HG02798 (cell line): ENCODE data around the gene DNM1.
"Not testable (repeated sequence)": the region's sequence is repeated elsewhere in the genome, so short reads cannot be mapped to it uniquely, and the experiment has no call there.

Source experiments
- ATAC-seq: cut with Tn5 transposase; IDR thresholded peaks from one replicate; pipeline ENCODE4 v1.9.1; 2021; ENCODE audit warnings: mild to moderate bottlenecking; ENCODE audit not compliant: unreplicated experiment, poor library complexity

DNM1 gene

GRCh38 chr9:128219831-128220230, 16.7 kb downstream of the DNM1 start:
- no peak for ATAC-seq

- no peak for ATAC-seq
These were observed 18.8 kb downstream of the DNM1 start for GRCh38 chr9:128222026-128222425.

GRCh38 chr9:128222880-128223670, 19.9 kb downstream of the DNM1 start:
- ATAC-seq: no peak

GRCh38 chr9:128224877-128225276, 21.7 kb downstream of the DNM1 start:
- no peak for ATAC-seq

- no peak for ATAC-seq
These were observed 22.7 kb downstream of the DNM1 start for GRCh38 chr9:128225770-128226411.

GRCh38 chr9:128226412-128226801, 23.2 kb downstream of the DNM1 start:
- no peak for ATAC-seq

- ATAC-seq: not testable (repeated sequence)
These were observed 27.7 kb downstream of the DNM1 start for GRCh38 chr9:128230897-128231296.

GRCh38 chr9:128231638-128232527, 28.7 kb downstream of the DNM1 start:
- ATAC-seq: no peak

- ATAC-seq: no peak
These were observed 29.6 kb downstream of the DNM1 start for GRCh38 chr9:128232528-128233428.

GRCh38 chr9:128233817-128234406, 30.7 kb downstream of the DNM1 start:
- no peak for ATAC-seq

GRCh38 chr9:128242124-128242523, 38.9 kb downstream of the DNM1 start:
- no peak for ATAC-seq

GRCh38 chr9:128242828-128243214, 39.6 kb downstream of the DNM1 start:
- ATAC-seq: no peak

- ATAC-seq: no peak
These were observed 40.2 kb downstream of the DNM1 start for GRCh38 chr9:128243215-128244018.

- ATAC-seq: no peak
These were observed 41.1 kb downstream of the DNM1 start for GRCh38 chr9:128244091-128244836.

- ATAC-seq: no peak
These were observed 41.7 kb downstream of the DNM1 start for GRCh38 chr9:128244837-128245231.

- ATAC-seq: no peak
These were observed 42.4 kb downstream of the DNM1 start for GRCh38 chr9:128245421-128246151.

GRCh38 chr9:128246471-128246870, 43.3 kb downstream of the DNM1 start:
- no peak for ATAC-seq
